ENCODE data around the gene ACSS1.
A peak's percentile ranks its signal among the peaks of the same experiment; 100 is the strongest.

The ACSS1 gene

DNA sequence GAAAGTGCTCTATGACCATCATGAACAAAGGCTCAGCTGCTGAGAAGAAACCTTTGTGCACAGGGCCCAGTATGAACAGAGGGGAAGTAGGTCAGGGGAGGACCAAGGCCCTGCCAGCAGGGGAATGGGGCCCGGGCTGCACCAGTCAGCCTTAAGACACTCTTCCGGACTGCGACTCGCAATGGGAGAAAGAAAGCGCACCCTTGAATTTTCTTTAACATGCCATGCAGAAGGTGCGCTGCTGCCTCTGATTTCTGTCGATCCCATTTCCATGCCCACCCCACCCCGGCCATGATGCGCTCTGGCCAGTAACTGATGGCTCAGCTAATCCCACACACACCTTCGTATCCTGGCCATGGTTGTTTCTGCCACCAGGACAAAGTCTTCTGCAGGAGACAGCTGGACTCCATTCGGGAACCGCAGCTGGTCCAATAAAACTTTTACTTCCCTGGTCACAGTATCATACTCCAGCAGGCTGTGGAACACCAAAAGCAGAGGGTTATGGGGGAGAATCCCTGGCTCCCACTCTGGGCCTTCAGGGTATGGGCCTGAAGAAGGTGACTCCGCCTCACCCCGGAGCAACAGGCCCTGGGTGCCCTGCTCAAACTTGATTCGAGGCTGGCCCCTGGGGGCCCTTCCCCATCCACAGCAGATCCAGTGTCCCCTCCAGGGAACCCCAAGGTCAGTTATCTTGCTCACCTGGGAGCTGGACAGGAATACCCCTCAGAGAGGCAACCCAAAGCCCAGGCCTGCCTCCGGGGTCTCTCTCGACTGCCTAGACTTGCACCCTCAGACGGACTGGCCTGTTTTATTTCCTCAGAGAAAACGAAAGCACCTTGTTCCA, 88.5 kb downstream of the ACSS1 start:
- DNase-seq: no peak

DNA sequence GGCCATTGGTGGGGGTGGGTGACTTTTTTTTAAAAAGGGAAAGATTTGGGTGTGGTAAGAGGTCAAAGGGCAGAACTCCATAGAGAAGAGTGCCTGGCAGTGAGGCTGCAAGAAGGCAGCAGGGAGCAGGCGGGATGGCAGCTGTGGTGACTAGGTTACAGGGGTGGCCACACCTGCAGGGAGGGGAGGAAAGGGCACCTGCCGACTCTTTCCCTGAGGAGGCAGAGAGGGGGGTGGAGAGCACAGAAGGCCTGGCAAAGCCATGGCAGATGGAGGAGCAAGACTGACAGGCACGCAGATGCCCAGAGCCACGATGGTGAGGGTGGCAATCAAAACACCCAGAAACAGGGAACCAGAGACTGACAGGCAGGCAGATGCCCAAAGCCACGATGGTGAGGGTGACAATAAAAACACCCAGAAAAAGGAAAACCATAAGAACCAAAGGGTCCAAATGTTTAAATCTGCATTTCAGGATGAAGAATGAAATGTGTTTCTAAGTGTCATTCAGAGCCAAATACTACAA, 89.6 kb downstream of the ACSS1 start:
- peak; percentile 85 for DNase-seq

DNA sequence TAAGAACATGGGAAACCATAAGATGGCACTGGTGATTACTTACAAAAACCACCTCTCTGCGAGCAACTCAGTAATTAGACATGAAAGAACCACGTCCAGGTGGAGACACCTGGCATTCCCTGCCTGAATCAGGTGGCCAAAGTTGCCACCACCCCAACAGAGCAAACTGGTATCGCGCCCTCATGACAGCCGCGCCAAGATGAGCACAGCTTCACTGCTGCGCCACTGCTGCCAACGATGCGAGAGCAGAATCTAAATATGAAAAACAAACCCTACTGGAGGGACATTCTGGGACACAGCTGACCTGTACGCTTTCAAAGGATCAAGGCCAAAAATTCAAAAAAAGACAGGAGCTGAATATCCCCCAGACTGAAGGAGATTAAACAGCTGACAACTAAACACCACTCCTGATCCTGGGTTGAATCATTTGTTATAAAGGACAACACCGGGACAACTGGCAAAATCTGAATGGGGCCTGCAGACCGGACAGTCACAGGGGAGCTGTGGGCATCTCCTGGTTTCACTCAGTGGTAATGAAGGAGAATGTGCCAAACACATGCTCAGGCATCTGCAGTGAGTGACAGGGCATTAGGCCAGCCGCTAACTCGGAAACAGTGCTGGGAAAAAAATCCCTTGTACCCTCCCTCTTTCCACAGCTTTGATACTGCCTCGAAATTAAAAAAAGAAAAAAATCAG, 91.5 kb downstream of the ACSS1 start:
- DNase-seq: no peak

DNA sequence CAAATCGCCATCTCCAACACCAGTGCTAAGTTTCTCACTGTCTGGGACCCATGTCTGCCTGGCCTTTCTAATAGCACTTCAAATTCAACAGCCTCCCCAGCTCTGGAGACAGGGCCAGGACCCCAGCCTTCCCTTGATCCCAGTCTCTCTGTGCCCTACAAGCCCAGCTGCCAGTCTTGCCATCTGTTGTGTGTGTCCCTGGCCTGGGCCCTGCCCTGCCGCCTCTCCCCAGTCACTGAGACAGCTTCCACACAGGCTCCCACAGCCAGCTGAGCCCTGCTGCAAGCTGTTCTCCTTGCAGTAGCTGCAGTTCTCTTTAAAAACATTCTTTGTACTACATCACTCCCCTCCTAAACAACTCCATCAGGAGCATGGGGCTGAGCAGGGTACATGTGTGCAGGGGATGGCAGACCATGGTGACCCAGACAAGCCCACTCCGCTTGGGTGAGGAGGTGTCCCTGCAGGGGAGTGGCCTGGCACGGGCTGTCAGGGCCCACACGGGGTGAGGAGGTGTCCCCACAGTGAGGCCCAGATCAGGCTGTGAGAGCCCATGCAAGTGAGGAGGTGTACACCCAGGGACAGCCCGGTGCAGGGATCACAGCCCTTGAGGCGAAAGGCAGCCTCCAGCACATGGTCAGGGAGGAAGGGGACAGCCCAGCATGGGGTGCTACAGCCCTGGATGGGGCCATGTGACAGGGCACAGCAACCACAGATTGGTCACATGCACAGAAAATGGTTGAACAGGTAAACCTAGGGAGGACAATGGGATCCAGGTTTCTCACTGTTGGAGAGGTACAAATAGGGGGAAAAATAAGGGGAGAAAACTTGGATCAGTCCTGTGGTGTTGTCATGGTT, 92.6 kb downstream of the ACSS1 start:
- no peak for DNase-seq

DNA sequence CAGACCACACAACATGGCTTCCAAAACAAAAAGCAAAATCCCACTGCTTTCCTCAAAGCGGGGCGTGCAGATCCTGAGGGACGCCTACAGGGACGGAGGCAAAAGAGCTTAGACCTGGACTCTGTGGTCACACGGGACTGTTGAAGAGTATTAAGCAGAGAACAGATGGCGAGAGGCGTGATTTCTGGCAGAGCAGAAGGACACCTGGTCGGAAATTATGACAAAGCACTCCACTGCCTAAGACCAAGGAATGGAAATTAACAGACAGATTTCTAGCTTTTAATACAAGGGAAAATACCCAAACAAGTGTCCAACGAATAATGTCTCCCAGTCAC, 93.5 kb downstream of the ACSS1 start:
- no peak for DNase-seq

DNA sequence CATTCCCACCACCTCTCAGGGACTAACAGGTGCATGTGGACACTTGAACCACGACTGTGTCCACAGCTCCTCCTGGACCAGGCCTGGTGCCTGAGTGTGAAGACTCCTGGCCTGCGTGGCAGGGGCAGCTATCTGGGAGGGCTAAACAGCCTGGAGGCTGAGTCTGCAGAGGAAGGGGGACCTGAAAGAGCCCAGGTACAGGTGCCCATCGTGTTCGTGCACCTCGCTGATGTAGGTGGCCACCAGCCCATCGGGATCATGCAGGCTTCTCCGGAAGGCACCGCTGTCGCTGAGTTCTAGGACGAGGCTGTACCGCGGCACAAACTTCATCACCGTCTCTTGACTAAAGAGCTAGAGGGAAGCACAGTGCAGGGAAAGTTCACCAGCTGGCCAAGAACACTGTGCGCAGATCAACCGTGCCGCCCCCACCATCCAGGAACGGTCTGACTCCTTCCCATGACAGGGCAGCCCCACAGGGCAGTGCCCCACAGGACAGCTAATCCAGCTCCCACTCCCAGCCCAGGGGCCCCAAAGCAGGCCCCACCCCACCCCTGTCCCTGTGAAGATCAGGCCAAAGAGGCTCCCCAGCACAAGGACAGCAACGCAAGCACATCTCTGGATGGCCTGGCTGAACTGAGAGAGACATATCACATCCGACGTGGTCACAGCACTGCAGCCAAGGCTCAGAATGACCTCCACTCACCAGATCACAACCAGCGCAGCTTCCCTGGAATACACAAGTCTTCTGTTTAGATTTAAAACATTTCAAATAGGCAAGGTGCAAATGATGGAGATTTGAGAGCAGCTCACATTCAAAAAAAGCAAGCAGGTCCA, 94.0 kb downstream of the ACSS1 start:
- no peak for DNase-seq

GRCh38 chr20:24962510-24962909, 95.4 kb downstream of the ACSS1 start:
- DNase-seq: no peak

GRCh38 chr20:24962182-24962492, 95.8 kb downstream of the ACSS1 start:
- no peak for DNase-seq

GRCh38 chr20:24961384-24962181, 96.4 kb downstream of the ACSS1 start:
- no peak for DNase-seq

DNA sequence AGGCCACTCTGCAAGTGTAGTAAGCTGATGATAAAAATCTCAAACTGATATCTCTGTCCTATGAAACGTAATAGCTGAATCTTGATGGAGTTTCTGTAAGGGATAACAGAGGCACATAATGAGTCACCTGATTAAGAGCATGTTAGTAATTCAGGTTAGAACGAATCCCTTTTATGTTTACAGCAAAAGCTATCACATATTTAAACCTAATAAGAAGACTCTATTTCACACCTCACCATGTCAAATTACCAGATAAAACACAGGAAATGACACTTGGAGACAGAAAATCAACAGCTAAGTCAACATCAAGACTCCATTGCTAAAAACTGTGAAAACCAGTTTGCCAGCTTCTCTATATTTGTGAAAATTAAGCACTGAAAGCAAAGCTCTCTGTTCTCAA, 97.1 kb downstream of the ACSS1 start:
- no peak for DNase-seq

DNA sequence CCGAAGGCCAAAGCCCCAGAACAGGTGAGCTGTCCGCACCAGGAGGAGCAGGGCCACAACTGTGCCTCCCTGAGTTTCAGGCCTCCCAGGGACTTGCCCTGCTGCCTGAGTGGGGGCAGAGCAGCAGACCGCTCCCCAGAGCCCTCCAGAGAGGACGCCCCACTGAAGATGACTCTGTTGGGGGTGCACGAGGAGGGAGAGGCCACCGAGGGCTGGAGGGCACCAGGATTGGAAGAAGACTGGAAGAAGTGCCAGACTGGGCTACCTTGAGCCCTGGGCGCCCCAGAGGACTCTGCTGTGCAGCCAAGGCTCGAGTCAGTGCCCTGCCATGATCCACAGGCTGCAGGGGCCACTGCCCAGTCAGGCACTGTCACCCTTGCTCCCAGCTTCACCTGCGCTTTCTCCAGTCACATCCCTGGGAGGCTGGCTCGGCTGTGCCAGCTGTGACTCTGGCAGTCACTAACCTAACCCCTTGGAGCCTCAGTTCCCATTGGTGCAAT, 97.6 kb downstream of the ACSS1 start:
- DNase-seq: no peak

DNA sequence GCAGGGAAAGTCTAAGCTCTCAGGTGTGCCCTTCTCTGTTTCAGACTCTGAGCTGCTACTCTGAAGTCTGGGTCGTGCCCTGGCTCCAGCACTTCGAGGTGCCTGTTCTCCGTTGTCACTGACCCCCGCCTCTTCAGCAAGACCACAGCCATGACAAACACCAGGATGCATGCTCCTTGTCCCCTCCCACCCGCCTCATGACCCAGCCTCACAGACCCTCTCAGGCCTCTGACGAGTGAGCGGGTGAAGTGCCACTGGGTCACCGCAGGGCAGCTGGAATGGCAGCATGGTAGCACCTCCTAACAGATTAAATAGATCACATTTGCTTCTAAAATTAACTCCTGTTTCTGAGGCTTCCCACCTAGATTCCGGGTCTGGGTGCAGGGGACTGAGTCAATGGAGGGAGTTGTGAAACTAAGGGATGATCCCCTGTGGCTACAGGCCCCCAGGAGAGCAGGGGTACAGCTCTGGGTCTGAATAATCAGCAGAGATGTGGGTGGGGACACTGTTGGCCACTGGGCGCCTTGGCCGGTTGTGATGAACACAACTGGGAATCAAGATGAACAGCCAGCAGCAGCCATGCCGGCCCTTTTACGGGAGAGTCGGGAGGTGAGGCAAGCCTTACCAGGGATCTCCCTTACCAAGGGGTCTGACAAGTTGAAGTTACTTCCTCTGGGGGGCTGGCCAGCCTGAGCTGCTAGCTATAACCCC, 98.2 kb downstream of the ACSS1 start:
- DNase-seq: no peak

- DNase-seq: no peak
Observed at GRCh38 chr20:24958506-24959385, 99.2 kb downstream of the ACSS1 start.

DNA sequence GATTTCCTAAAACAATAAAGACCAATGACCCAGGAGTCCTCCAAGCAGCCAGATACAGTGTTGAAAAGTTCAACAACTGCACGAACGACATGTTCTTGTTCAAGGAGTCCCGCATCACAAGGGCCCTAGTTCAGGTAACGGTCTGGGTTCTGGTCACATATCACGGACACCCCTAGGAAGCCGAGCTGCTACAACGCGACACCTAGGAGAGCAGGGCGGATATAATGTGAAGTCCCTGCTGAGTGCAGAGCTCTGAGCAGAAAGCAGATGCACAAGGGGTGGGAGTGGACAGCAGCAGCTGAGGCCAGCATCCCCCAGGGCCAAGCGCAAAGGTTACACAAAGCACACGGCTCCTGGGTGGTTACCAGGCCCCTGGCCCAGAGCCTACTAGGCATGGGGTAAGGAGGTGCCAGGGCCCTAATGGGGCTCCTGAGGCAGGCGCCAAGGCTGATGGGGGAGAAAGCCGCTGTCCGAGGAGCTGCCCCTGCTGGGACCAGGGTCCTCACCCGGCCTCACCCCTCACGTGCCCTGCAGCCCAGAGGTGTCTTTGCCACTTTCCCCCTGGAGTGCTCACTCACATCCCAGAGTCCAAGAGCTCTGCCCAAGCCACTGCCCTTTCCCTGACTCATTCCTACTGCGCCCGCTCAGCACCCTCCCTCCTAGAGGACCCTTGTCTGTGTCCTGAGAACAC, 100.5 kb downstream of the ACSS1 start:
- no peak for DNase-seq

Data from NCI-H510A treated with DMSO at 0.1 percent for 48 hours (cell line).